Measurements from ENCODE around the gene PLXND1. TPM values are rescaled to one million over a fixed set of nuclear protein-coding genes. Genes with fewer than 3 reads are reported as not detected.
A peak's percentile ranks its signal among the peaks of the same experiment; 100 is the strongest.

PLXND1 gene
- total RNA-seq, 2 donors from 2014 or later, result 47.7 to 135 TPM

- DNase-seq, result no peak
- Histone ChIP-seq H3K4me3 (no peak overlapping the region), H3K9me3 (no peaks in the 10 kb centered on the region), H3K27ac (no peak overlapping the region), H3K27me3 (no peaks in the 10 kb centered on the region), H3K36me3 (replicated peaks in 1 of 2; ENCODE audit: insufficient read depth in 1 of 2, low read depth in 2 of 2) (no peaks in the 10 kb centered on the region), H3K4me1 (peaks cover 7% of the 10 kb centered on the region)
- TF ChIP-seq, protein P1, sequence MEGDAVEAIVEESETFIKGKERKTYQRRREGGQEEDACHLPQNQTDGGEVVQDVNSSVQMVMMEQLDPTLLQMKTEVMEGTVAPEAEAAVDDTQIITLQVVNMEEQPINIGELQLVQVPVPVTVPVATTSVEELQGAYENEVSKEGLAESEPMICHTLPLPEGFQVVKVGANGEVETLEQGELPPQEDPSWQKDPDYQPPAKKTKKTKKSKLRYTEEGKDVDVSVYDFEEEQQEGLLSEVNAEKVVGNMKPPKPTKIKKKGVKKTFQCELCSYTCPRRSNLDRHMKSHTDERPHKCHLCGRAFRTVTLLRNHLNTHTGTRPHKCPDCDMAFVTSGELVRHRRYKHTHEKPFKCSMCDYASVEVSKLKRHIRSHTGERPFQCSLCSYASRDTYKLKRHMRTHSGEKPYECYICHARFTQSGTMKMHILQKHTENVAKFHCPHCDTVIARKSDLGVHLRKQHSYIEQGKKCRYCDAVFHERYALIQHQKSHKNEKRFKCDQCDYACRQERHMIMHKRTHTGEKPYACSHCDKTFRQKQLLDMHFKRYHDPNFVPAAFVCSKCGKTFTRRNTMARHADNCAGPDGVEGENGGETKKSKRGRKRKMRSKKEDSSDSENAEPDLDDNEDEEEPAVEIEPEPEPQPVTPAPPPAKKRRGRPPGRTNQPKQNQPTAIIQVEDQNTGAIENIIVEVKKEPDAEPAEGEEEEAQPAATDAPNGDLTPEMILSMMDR (IDR thresholded peaks at IDR 0.05), result no peak
- TF ChIP-seq POLR2A (IDR thresholded peaks at IDR 0.05), result no peak
- intact Hi-C loops (cut with DNase I), result no loop called here
- WGBS, 2 donors, result 79 to 88% methylated on average over 11 to 12 of the region's 12 CpGs
- no peak for ATAC-seq
Observed at GRCh38 chr3:129529436-129530210, 76.9 kb downstream of the PLXND1 start.

- Histone ChIP-seq H3K9me3 (no peaks in the 10 kb centered on the region), H3K4me1 (no peaks in the 10 kb centered on the region), H3K27ac (no peak within 1 kb of the TSS), H3K4me3 (no peak within 1 kb of the TSS), H3K27me3 (no peaks in the 10 kb centered on the region), H3K36me3 (replicated peaks in 1 of 2; ENCODE audit: insufficient read depth in 1 of 2, low read depth in 2 of 2) (no peaks in the 10 kb centered on the region)
- TF ChIP-seq POLR2A (IDR thresholded peaks at IDR 0.05), result no peak
- TF ChIP-seq, protein P1 (IDR thresholded peaks at IDR 0.05), result no peak
- DNase-seq (no peak), ATAC-seq (no peak)
- 84 to 91% methylated on average over 15 to 18 of the region's 18 CpGs for WGBS, 2 donors
- intact Hi-C loops (cut with DNase I), result no loop called here
Observed at GRCh38 chr3:129528589-129529100, 77.8 kb downstream of the PLXND1 start, which contains the start of gene RHO. RHO (plus strand) TSS chr3:129528639; CDS start chr3:129528734, 95 bp downstream.

DNA sequence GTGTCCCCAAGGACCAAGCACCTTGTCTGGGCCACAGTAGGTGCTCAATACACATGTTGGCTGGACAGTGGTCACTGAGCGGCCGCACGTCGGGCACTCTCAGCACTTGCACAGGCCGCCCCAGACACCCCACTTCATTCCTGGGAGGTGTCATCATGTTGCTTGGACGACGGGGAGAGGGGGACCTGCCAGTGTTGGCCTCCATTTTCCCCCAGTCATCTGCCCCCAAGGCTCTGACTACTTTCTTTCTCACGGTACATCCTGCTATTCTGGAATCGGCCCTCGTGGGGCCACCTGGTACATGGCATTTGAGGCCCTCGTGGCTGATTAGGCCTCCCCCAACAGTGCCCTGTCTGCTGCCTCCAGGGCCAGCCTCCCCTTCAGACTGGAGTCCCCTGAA, 79.2 kb downstream of the PLXND1 start:
- H3K9me3 ChIP-seq, result no peaks in the 10 kb centered on the region
- H3K4me3 ChIP-seq, result no peak overlapping the region
- WGBS, 2 donors, result 90 to 91% methylated on average over 8 to 11 of the region's 11 CpGs
- no peak for ATAC-seq
- DNase-seq, result no peak
- no peaks in the 10 kb centered on the region for H3K27me3 ChIP-seq
- intact Hi-C loops (cut with DNase I), result no loop called here
- H3K4me1 ChIP-seq, result no peaks in the 10 kb centered on the region
- no peak overlapping the region for H3K27ac ChIP-seq
- no peaks in the 10 kb centered on the region for H3K36me3 ChIP-seq (replicated peaks in 1 of 2; ENCODE audit: insufficient read depth in 1 of 2, low read depth in 2 of 2)
- no peak for TF ChIP-seq POLR2A (IDR thresholded peaks at IDR 0.05)
- TF ChIP-seq, protein P1 (IDR thresholded peaks at IDR 0.05), result no peak

GRCh38 chr3:129526121-129526900, 80.2 kb downstream of the PLXND1 start:
- no peaks in the 10 kb centered on the region for H3K36me3 ChIP-seq (replicated peaks in 1 of 2; ENCODE audit: insufficient read depth in 1 of 2, low read depth in 2 of 2)
- no peak for ATAC-seq
- intact Hi-C loops (cut with DNase I), result no loop called here
- peak in 1 of 4 donors; percentile 45 for DNase-seq
- 71 to 72% methylated on average over 8 to 12 of the region's 12 CpGs for WGBS, 2 donors
- H3K27me3 ChIP-seq, result no peaks in the 10 kb centered on the region
- no peaks in the 10 kb centered on the region for H3K4me1 ChIP-seq
- H3K27ac ChIP-seq, result no peak overlapping the region
- H3K4me3 ChIP-seq, result no peak overlapping the region
- no peak for TF ChIP-seq POLR2A (IDR thresholded peaks at IDR 0.05)
- TF ChIP-seq, protein P1 (IDR thresholded peaks at IDR 0.05), result no peak
- H3K9me3 ChIP-seq, result no peaks in the 10 kb centered on the region

All from body of pancreas (tissue), 4 donors.